Muscle layer of duodenum (tissue), 2 donors: Measurements from ENCODE around the gene ULBP3.
"Not testable (repeated sequence)": the region's sequence is repeated elsewhere in the genome, so short reads cannot be mapped to it uniquely, and the experiment has no call there.

Experiments used
- H3K27ac ChIP-seq: one replicate; pipeline ENCODE4 v1.7.0; 2013; ENCODE audit warnings: mild to moderate bottlenecking, low read length
- H3K27me3 ChIP-seq: one replicate; pipeline ENCODE4 v1.7.0; 2013; ENCODE audit warnings: low read depth, mild to moderate bottlenecking, control low read depth, low read length
- H3K36me3 ChIP-seq, 2 donors: one replicate each; pipeline ENCODE4 v1.7.0; 2013; ENCODE audit warnings: low read length in 2 of 2, control low read depth in 1 of 2, mild to moderate bottlenecking in 1 of 2; ENCODE audit not compliant: insufficient read depth in 2 of 2, control insufficient read depth in 1 of 2
- H3K4me1 ChIP-seq, 2 donors: one replicate each; pipeline ENCODE4 v1.7.0; 2013; ENCODE audit warnings: low read length in 2 of 2, mild to moderate bottlenecking in 2 of 2, control low read depth in 1 of 2, moderate library complexity in 1 of 2; ENCODE audit not compliant: insufficient read depth in 2 of 2, control insufficient read depth in 1 of 2
- H3K4me3 ChIP-seq, 2 donors: one replicate each; pipeline ENCODE4 v1.7.0; 2013; ENCODE audit warnings: low read length in 2 of 2, low read depth in 1 of 2, mild to moderate bottlenecking in 1 of 2
- H3K9me3 ChIP-seq, 2 donors: one replicate each; pipeline ENCODE4 v1.7.0; 2013; ENCODE audit warnings: low read length in 2 of 2, control low read depth in 1 of 2, mild to moderate bottlenecking in 1 of 2; ENCODE audit not compliant: control insufficient read depth in 1 of 2
- donor health status: healthy.

The ULBP3 gene

DNA sequence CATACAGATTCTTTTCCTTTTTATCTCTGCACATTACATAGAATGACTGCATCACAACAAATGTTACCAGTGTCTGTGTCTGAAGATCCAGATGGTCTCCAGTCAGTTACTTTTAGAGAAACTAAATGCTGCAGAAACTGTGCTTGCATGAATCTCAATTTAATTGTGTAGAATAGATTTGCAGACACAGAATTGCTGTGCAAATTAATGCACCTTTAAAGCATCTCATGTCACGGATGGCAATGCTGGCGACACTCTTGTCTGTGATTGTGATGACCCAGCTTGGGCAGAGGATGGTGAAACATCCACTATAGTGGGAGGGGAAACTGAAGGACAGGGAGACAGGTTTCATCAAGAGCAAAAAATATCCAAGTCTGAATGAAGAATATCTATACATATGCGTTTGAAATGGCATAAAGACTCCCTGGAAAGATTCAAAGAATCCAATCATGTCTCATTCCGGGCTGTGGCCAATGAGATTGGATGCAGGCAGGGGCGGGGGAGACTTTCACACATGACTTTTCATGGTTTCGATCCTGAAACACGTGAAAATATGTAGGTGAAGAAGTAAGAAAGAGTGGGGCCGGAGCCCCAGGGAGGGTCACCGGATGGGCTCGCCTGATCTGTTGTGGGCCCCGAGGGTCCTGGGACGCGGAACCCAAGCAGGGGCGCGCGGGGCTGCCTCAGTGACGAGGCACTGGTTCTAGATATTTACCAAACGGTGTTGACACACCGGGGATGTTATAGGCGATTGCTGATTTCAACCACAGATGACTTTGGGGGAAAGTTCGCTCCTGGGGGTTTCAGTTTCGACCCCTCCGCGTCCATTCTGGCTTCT, 54.9 kb downstream of the ULBP3 start:
- H3K4me3 ChIP-seq, H3K27ac ChIP-seq, H3K4me1 ChIP-seq, H3K36me3 ChIP-seq, H3K9me3 ChIP-seq: not testable (repeated sequence)
- peaks cover 56% of the 10 kb centered on the region for H3K27me3 ChIP-seq

DNA sequence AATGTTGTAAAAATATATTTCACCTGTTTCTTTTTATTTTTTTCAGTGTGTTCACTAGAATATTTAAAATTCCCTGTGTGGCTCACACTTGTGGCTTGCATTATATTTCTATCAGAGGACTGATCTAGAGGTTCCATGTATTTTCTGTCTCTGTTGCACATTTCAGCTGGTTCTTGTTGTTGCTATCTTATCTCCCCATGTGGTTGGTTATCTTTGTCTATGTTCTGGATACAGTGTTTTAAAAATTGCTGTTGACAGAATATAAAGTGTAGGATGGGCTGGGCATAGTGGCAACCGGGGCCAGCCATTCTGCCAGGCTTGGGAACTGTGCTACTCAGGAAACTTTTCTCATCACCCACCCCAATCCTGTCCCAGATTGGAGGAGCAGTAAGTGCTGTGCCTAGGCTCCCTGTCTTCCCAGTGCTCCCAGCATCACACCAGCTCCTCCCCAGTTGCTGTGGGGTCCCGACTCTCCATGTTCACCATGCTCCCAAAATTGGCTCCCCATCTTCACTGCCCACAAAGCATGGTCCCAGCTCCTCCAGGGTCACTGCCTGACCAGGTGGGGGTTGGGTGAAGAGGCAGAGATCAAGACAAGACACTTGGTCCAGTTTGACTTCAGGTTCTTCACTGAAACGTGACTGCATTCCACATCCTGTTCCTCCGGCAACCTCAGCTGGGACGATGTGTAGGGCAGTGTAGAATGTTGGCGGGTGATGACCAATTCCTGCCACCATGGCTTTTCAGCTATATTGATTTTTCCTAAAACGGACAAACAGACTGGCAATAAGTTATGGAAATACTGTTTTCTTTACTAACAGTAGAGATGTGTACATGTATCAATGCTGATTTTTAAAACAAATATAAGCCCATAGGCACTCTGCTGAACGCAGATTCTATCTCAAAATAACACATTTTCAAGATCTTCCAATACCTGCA, 55.8 kb downstream of the ULBP3 start:
- H3K27me3 ChIP-seq: peaks cover 53% of the 10 kb centered on the region
- H3K4me1 ChIP-seq: not testable (repeated sequence)

More for the DNA sequence above, 55.8 kb downstream of the ULBP3 start:
- H3K9me3 ChIP-seq, H3K36me3 ChIP-seq, H3K27ac ChIP-seq, H3K4me3 ChIP-seq: not testable (repeated sequence)
